HS-27A (cell line): ENCODE results near the gene CPEB2.
"Not testable (repeated sequence)": the region's sequence is repeated elsewhere in the genome, so short reads cannot be mapped to it uniquely, and the experiment has no call there.

Experiments
- DNase-seq: peaks from one replicate; pipeline ENCODE4 v3.0.0-alpha.2; 2012; ENCODE audit warnings: low read depth, missing footprints

CPEB2 gene

DNA sequence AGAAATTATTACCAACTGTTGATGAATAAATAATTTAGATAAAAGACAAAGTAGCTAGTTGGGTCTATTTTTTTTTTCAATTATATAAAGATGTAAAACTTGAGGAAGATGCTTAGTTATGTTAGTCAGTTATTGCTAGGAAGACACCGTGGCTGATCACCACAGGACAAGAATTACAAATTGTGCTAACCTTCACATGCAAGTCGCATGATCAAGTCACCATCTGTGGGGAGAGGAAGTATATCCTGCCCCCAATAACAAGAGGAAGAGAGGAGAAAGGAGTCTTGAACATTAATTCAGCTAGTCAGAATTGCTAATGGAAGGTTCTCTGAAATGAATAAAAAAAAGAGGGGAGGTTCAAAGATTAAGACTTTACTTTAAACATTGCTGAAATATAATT is 52.3 kb downstream of the CPEB2 start:
- DNase-seq: no peak

DNA sequence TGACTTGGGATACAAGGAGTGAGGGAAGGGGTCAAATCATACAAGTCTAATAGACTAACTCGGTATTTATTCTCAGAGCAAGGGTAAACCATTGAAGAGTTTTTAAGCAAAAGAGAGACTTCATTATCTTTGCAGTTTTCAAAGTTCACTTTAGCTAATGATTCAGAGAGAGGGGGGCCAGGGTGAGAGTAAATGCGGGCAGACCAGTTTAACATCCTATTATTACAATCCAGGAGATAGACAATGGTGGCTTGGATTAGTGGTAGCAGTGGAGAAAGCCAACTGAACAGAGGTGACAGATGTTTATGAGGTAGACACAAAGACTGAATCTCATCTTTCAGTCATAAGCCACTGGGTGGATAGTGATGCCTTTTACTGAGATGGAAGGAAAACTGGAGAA is 57.9 kb downstream of the CPEB2 start:
- DNase-seq: no peak

DNA sequence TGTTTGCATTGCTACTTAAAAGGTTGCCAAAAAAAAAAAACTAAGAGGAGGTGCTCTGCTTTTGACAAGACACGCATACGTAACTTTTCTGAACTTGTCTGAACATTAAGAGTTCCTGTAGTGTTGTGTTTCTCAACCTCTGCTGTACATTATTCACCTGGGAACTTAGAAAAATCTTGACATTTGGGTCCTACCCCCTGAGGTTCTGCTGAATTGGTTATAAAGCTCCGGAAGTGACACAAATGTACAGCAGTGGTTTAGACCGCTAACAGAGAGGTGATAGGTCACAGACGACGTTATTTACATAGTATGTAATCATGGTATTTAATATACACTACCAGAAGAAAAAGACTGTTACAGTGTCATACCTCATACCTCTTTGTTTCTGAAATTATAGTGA is 61.1 kb downstream of the CPEB2 start:
- DNase-seq: no peak

DNA sequence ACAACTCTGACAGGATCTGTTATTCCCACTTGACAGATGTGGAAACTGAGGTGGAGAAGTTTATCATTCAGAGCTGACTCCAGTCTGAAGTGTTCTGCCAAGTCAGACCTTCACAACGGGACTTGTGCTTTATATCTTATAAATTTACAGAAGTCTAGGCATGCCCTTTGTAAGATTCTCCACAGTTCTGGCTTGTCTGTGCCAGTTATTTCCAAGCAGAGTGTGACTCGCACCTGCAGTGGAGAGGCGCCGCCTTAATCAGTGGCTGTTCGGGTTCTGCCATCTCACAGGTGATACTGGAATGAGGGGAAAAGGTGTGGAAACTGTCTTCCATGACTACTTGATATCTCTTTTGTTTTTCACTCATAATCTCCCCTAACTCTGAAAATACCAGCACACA is 63.2 kb downstream of the CPEB2 start:
- DNase-seq: no peak

DNA sequence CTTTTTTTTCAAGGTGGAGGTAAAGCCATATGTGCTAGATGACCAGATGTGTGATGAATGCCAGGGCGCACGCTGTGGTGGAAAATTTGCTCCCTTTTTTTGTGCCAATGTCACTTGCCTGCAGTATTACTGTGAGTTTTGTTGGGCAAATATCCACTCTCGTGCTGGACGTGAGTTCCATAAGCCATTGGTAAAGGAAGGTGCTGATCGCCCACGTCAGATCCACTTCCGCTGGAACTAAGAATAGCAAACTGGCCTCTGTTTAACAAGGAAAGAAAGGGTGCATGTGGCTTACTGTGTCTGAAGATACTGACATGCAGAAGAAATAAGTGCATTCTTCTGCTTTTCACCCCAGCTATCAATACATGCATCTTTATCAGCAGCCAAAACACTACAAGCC is 63.9 kb downstream of the CPEB2 start:
- DNase-seq: no peak

DNA sequence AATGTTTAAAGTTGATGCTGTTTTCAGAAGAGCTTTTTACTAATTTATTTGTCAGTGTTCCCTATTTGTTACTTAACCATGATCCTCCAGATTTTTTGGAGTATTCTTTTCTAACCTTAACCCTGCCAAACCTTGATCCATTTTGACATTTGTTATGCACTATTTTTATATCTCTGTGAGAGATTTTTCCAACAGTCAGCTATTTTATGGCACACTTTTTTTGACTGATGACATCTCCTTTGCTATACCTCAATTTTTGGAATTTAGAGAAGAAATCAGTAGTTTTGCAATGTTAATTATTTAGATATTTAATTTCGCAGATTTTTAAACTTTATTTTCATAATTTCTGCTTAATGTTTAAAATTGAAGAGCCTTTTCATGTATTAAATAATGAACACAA is 66.0 kb downstream of the CPEB2 start:
- no peak for DNase-seq

DNA sequence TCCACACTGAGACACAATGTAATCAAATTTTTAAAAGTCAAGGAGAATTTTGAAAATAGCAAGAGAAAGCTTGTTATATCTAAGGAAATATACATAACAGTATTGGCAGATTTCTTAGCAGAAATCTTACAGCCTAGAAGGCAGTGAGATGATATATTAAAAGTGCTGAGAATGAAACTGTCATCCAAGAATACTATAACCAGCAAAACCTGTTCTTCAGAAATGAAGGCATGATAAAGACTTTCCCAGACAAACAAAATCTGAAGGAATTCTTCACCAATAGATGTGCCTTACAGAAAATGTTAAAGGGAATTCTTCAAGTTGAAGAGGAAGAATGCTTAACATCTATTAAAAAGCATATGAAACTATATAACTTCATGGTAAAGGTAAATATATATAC is 73.6 kb downstream of the CPEB2 start:
- no peak for DNase-seq

DNA sequence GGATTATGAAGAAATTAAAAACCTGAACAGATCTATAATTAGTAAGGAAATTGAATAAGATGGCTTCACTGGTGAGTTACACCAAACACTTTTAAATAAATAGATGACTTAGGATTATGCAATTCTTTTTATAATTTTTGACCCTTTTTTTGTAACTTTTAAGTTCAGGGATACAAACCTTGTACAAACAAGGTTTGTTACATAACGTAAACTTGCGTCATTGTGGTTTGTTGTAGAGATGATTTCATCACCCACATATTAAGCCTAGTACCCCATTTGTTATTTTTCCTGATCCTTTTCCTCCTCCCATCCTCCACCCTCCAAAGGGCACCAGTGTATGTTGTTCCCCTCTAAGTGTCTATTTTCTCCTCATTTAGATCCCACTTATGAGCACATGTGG is 75.7 kb downstream of the CPEB2 start:
- no peak for DNase-seq

DNA sequence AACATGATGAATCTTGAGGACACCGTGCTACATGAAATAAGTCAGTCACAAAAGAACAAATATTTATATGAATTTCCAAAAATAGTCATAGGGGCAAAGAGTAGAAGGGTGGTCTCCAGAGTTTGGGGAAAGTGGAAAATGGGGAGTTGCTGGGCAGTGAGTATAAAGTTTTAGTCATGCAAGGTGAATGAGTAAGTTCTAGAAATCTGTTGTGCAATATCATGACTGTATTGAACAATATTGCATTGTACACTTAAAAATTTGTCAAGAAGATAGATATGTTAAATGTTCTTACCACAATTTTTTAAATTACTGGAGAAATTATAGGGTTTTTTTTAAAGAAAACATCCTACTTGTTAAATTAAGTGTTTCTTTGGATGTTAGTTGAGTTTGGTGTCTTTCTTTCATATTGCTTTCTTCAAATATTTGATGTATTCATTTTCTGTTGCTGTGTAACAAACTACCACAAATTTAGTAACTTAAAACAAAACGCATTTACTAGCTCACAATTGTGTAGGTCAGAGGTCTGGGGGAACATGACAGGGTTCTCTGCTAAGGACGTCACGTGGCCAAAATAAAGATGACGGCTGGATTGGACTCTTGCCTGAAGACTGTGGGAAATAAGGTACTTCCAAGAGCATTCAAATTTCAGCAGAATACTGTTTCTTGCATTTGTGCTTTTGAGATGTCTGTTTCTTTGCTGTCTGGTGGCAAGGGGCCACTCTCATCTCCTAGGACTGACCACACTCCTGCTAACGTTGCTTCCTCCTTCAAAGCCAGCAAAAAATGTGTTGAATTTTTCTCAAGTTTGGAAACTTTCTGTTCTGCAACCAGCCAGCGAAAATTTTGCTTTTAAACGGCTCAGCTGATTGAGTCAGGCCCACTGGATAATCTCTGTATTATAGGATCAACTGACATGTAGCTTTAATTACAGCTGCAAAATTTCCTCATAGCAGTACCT is 76.7 kb downstream of the CPEB2 start:
- no peak for DNase-seq

DNA sequence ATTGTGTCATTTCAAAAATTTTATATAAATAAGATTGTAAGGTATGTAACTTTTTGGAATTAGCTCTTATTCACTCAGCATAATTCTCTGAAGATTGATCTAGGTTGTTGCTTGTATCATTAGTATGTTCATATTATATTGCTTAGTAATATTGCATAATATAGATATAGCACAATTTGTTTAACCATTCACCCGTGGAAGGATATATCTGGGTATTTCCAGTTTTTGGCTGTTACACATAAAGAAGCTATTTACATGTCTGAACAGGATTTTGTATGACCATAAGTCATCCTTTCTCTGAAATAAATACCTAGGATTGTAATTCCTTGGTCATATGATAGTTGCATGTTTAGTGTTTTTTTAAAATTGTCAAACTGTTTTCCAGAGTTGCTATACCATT is 82.5 kb downstream of the CPEB2 start:
- no peak for DNase-seq

DNA sequence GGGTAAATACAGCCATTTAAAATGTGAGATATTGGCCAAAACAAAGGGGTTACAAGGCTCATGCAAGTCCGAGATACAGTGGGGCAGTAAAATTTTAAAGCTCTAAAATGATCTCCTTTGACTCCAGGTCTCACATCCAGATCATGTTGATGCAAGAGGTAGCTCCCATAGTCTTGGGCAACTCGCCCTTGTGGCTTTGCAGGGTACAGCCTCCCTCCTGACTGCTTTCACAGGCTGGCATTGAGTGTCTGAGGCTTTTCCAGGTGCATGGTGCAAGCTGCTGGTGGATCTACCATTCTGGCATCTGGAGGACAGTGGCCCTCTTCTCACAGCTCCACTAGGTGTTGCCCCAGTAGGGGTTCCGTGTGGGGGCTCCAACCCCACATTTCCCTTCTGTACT is 83.5 kb downstream of the CPEB2 start:
- not testable (repeated sequence) for DNase-seq

DNA sequence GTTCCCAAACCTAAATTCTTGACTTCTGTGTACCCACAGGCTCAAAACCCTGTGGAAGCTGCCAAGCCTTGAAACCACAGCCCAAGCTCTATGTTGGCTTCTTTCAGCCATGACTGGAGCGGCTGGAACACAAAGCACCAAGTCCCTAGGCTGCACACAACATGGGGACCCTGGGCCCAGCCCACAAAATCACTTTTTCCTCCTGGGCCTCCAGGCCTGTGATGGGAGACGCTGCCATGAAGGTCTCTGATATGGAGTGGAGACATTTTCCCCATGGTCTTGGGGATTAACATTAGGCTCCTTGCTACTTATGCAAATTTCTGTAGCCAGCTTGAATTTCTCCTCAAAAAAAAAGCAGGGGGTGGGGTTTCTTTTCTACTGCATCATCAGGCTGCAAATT is 84.0 kb downstream of the CPEB2 start:
- DNase-seq: not testable (repeated sequence)

DNA sequence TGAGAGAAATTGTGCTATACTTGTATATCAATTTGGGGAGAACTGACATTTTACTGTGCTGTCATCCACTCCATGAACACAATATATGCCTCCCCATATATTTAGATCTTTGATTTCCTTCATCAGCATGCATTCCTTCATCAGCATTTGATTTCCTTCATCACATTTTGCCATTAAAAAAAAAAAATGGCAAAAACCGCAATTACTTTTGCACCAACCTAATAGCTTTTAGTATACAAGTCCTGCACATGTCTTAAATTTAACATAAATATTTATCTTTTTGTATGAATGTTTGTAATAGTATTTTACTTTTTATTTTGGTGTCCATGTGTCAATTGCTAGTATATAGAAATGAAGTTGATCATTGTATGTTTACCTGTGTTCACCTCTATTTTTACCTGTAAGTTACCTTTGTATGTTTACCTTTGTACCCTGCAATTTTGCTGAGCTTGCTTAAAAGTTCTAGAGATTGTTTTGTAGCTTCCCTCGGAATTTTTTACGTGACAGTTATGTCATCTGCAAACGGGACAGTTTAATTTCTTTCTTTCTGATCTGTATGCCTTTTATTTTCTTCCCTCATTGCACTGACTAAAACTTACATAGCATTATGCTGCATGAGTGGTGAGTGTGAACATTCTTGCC is 86.2 kb downstream of the CPEB2 start:
- no peak for DNase-seq

DNA sequence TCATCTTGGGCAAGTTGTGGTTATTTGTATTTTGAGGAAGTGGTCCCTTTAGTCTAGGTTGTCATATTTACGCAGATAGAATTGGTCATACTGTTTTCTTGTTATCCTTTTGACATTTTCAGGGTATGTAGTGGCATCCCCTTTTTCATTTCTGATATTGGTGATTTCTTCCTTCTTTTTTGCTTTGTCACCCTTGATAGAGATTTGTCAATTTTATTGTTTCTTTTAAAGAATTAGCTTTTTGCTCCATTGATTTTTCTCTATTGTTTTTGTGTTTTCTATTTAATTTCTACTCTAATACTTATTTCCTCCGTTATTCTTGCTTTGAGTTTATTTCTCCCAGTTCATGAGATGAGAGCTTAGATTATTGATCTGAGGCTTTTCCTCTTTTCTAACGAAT is 87.7 kb downstream of the CPEB2 start:
- DNase-seq: no peak

DNA sequence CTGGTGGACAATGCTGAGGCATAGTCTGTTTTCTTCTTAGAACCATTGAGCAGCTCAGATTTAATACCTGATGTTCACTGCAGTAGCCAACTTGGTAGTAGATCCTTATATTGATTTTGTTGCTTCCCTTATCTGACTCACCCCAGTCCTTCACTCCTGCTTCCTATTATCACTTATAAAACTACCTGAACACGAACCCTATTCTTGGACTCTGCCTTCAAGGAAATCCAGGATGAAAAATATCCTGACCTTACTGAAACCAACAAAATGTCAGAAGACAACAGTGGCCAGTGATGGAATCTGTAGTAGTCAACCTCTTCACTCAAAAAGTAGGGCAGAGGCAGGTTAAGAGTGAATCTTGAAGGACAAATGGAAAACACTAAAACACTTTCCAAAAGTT is 98.1 kb downstream of the CPEB2 start:
- DNase-seq: no peak

DNA sequence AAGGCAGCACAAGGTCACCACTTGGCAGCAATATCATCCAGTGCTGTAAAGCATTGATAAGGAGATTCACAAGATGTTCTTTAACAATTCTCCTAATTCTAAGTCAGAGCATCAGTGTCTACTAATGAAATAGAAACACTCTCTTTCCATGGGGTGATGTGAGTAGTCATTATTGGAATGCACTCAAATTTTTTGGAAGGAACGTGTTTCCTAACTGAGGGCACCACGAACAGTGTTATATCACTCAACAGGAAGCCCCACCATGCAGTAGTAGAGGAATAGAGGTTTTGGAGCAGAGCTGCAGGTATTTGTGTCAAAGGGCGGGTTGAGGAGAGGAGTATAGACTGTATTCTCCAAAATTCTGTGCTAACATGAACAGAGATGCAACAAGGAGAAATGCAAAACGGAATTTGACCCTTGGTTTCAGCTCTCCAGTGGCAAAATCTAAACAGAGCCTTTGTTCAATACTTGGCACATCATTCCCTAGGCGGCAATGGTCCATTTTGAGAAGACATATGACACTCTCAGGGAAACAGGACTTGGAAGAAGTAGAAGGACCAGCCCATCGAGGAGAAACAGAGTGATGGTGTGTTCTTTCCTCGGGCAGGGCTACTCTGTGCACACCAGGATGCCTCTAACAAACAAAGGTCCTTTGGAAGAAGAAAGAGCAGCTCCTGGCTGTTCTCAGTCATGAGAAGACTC is 98.9 kb downstream of the CPEB2 start:
- no peak for DNase-seq

DNA sequence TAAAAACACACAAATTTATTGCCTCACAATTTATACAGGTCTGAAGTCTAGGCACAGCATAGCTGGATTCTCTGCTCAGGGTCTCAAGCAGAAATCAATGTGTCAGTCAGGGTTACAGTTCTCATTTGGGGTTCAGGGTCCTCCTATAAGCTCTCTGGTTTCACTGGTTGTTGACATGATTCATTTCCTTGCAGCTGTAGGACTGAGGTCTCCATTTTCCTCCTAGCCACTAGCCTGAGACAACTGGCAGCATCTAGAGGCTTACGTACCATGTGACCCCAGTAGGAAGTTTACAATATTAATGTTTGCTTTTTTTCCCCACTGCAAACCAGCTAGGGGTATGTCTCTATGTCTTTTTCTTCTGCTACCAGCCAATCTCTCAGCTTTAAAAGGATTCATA is 102.5 kb downstream of the CPEB2 start:
- DNase-seq: no peak

DNA sequence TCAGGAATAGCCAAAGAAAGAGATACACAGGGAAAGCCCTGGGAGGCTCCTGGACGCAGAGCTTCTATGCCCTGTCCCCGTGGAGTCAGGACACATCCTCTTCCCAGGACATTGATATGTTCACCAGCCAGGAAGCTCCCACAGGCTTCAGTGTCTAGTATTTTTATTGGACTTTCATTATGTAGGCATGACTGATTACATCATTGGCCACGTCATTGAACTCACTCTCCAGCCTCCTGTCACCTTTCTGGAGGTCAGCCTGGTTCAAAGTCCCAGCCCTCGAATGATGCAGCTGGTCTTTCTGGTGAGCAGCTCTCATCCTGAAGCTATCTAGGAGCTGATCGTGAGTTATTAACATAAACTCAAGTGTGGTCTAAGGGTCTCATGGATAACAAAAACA is 104.1 kb downstream of the CPEB2 start:
- no peak for DNase-seq

DNA sequence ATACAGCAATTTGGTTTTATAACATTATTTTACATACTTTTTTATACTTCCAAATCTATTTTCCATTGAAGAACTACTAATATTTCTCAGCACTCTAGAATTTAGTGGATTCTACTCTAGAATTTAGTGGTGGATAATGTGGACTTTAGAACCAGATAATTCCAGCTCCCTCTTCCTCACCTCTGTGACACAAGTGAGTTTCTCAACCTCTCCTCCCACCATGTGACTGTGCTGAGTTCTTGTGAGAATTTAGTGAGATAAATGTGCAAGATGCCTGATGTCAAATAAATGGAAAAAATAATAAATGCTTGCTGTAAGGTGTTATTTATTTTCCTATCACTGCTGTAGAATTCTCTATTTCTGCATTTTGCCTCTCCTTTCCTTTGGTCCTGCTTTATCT is 107.3 kb downstream of the CPEB2 start:
- no peak for DNase-seq

DNA sequence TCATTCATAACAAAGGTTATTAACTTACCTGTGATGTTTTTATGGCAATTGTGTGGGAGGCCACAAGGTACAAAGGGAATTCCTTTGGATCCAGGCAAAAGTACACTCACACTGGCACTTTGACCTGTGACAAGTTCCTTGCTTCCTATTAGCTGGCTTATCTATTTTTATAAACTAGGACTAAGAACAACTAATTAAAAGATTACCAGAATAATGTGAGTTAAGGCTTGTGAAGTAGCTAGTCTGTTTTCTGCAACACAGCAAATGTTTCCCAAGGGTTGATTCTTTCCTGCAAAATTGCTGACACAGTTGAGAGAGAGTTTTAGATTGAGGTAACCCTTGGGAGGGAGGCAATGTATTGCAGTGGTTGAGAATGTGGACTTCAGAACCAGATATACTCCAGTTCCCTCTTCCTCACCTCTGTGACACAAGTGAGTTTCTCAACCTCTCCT is 107.9 kb downstream of the CPEB2 start:
- DNase-seq: no peak

DNA sequence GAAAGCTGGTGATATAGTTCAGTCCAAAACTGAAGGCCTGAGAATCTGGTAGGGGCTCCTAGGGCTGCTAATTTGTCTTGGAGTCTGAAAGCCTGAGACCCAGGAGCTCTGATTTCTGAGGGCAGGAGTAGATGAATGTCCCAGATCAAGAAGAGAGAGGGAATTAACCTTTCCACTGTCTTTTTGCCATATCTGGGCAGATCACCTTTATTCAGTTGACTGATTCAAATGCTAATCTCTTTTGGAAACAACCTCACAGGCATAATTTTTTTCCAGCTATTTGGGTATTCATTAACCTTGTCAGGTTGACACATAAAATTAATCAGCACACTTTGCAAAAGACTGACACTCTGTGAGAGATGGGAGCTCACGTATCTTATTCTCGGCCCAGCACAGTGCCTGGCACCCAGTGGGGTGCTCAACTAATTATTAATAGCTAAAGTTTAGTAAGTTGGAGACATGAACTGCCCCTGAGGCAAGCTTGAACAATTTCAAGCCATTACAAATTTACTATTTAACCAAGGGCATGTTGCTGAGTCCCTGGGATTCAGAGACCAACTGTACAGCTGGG is 114.3 kb downstream of the CPEB2 start:
- DNase-seq: no peak

DNA sequence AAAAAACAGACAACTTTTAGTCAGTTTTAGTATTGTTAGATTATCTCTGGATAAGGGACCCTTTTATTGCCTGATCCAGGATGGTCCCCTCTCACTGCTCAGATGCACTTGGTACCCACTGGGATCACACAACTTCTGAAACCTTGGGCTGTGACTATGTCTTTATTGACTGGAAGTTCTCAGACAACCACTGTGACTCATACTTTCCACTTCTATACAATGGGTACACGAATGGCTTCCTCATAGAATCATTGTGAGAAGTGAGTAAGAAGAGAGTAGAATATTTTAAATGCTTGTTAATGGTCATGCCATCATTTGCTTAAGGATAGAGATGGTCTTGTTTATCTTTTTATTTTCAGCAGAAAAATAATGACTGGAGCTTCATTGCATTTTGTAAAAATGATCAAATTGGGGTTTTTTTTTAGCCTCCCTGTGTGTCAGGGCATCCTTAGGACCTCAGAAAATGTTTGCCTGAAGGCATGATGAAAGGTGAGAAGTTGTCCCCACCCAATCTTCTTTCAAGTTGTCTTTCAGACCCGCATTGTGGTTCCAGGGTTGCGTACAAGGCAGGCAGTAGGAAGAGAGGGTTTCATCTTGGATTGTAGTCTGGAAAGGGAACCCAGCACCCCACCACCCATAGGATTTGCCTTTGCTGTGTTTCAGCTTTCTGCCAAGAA is 115.1 kb downstream of the CPEB2 start:
- no peak for DNase-seq
